Measurements from ENCODE around the gene ZKSCAN4. TPM values are rescaled to one million over a fixed set of nuclear protein-coding genes. Genes with fewer than 3 reads are reported as not detected.
A peak's percentile ranks its signal among the peaks of the same experiment; 100 is the strongest.

ZKSCAN4 gene
- total and polyA plus RNA-seq, 3 experiments from 2014 or later = 5.6 to 6.3 (median 5.8) TPM

DNA sequence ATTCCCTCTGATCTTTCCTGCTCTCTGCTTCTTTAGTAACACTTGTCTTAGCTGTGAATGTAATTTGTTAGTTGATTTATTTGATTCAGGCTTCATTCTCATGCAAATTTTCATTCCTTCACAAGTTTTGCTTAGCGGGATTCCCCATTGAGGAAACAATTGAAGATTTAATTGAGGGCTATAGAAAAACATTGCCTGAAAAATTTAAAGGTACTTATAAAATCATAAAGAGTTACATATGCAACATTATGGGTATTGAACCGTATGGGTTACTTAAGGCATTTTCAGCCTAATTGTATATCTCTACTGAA is 38.9 kb downstream of the ZKSCAN4 start:
- H3K27me3 ChIP-seq (ENCODE audit: insufficient read depth, low read length, poor library complexity, severe bottlenecking) = peaks cover 65% of the 10 kb centered on the region
- ChIA-PET POLR2A (no interaction called here), CTCF (no interaction called here)
- no peaks in the 10 kb centered on the region for H3K9me3 ChIP-seq (ENCODE audit: low read length)
- H3K27ac ChIP-seq (ENCODE audit: low read depth, low read length) = no peak overlapping the region
- DNase-seq = no peak
- H3K27ac Mint-ChIP-seq = no peak overlapping the region
- H3K4me3 Mint-ChIP-seq = peak overlapping the region in 1 of 7 donors; percentile 23
- no peak overlapping the region for H3K4me3 ChIP-seq (ENCODE audit: low read length)
- no peaks in the 10 kb centered on the region for H3K36me3 Mint-ChIP-seq
- peaks cover 17 to 25% (median 21%) of the 10 kb centered on the region in 3 donors for H3K4me1 Mint-ChIP-seq
- peaks cover 75 to 92% of the 10 kb centered on the region in 2 donors for H3K27me3 Mint-ChIP-seq
- no peaks in the 10 kb centered on the region for H3K36me3 ChIP-seq (ENCODE audit: insufficient read depth, low read length)
- H3K4me1 ChIP-seq (ENCODE audit: insufficient read depth, low read length) = peaks cover 12% of the 10 kb centered on the region
- H3K9me3 Mint-ChIP-seq = peaks cover 1 to 10% (median 4%) of the 10 kb centered on the region in 5 donors

DNA sequence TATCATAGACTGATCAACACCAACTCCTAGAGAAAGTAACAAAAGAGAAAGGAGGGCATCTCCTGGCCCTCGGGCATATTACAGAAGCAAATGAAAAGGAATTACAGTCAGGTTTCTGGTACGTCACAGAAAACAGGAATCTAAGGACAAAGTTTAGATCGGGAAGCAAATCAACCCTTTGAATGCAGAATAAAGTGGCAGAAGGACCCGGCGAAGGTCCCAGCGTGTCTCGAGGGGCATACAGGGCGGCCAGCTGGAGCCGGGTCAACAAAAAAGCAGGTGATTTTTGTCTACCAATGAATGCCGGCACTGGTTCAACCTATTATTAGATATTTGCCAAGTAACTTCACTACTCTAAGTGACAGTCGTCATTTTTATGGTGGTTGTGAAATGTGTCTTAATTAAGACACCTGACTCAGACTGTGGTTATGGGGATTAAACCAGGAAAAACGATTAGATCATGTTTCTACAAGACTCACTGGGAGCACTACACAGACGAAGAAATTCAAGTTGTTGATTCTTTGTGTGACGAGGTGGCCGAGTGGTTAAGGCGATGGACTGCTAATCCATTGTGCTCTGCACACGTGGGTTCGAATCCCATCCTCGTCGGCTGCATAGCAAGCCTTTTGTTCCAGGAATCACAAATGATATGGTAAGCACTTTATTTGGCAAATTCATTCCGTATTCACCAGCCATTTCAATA is 39.4 kb downstream of the ZKSCAN4 start:
- Mint-ChIP-seq H3K4me3 (peak overlapping the region in 5 of 7 donors; percentile 3 to 56 (median 7)), H3K27ac (peak overlapping the region in 1 of 8 donors; percentile 37), H3K36me3 (no peaks in the 10 kb centered on the region), H3K4me1 (peaks cover 22 to 30% (median 25%) of the 10 kb centered on the region in 3 donors), H3K9me3 (peaks cover 3 to 14% (median 6%) of the 10 kb centered on the region in 5 donors), H3K27me3 (peaks cover 77 to 92% of the 10 kb centered on the region in 2 donors)
- H3K27me3 ChIP-seq (ENCODE audit: insufficient read depth, low read length, poor library complexity, severe bottlenecking) = peaks cover 70% of the 10 kb centered on the region
- H3K4me1 ChIP-seq (ENCODE audit: insufficient read depth, low read length) = peaks cover 12% of the 10 kb centered on the region
- H3K27ac ChIP-seq (ENCODE audit: low read depth, low read length) = peak overlapping the region; percentile 51
- H3K36me3 ChIP-seq (ENCODE audit: insufficient read depth, low read length) = no peaks in the 10 kb centered on the region
- DNase-seq = no peak
- no peaks in the 10 kb centered on the region for H3K9me3 ChIP-seq (ENCODE audit: low read length)
- ChIA-PET CTCF (no interaction called here), POLR2A (no interaction called here)
- no peak overlapping the region for H3K4me3 ChIP-seq (ENCODE audit: low read length)

DNA sequence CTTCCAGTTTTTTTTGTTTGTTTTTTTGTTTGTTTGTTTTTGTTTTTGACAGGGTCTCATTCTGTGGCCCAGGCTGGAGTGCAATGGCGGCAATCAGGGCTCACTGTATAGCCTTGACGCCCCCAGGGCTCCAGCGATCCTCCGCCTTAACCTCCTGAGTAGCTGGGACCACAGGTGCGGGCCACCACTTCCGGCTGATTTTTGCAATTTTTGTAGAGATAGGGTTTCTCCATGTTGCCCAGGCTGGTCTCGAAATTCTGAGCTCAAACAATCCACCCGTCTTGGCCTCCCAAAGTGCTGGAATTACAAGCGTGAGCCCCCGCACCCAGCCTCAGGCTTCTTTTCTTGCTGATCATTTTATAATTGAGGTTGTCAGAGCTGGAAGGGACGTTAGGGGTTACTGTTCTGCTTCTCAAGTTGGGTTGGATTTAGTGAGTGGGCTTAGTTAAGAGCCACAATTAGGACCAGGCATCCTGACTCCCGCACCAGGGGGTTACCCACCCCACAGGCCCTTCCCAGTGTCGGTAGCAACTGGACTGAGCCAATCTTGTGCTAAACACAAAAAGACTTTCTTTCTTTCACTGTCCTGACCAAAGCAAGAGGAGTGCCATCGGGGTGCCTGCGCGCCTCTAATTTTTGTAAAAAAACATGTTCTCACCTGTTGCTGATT is 40.1 kb downstream of the ZKSCAN4 start:
- no peaks in the 10 kb centered on the region for H3K36me3 ChIP-seq (ENCODE audit: insufficient read depth, low read length)
- H3K9me3 ChIP-seq (ENCODE audit: low read length) = no peaks in the 10 kb centered on the region
- ChIA-PET POLR2A (no interaction called here), CTCF (no interaction called here)
- H3K9me3 Mint-ChIP-seq = peaks cover 5 to 19% (median 12%) of the 10 kb centered on the region in 5 donors
- no peak for DNase-seq
- H3K4me1 Mint-ChIP-seq = peaks cover 27 to 37% (median 32%) of the 10 kb centered on the region in 3 donors
- H3K27me3 Mint-ChIP-seq = peaks cover 82 to 92% of the 10 kb centered on the region in 2 donors
- no peaks in the 10 kb centered on the region for H3K36me3 Mint-ChIP-seq
- H3K4me3 Mint-ChIP-seq = peak overlapping the region in 5 of 7 donors; percentile 4 to 56 (median 7)
- peak overlapping the region; percentile 51 for H3K27ac ChIP-seq (ENCODE audit: low read depth, low read length)
- no peak overlapping the region for H3K4me3 ChIP-seq (ENCODE audit: low read length)
- peaks cover 76% of the 10 kb centered on the region for H3K27me3 ChIP-seq (ENCODE audit: insufficient read depth, low read length, poor library complexity, severe bottlenecking)
- H3K4me1 ChIP-seq (ENCODE audit: insufficient read depth, low read length) = peaks cover 17% of the 10 kb centered on the region
- H3K27ac Mint-ChIP-seq = peak overlapping the region in 1 of 8 donors; percentile 37

DNA sequence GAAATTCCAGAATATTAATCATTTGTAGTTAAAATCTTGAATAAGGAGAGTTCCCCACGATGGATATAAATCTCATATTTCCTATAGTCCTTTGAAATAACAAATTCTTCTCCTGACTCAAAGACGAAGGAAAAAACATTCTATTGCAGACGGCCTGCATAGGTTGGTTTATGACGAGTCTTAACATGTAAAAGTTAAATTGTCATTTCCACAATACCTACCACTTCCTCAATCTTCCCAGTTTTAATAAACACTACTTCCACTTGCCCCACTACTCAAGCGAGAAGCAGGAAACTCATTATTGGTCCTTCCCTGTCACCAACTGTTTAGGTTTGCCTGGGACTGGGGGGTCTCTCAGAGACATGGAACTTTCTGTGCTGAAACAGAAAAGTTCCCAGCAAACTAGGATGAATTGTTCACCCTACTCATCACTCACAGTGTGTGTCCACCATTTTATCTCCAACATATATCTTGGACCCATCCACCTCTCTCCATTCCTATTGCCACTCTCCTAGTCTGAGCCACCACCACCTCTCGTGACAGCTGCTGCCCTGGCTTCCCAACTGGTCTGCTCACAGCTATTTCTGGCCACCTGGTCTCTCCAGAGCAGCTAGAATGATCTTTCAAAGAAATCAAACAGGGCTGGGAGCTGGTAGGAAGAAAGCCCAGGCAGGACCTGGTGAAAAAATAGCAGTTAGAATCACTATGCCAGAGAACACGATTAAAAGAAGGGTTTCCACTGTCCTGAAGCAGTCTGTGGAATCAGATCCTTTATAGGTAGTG is 42.1 kb downstream of the ZKSCAN4 start:
- H3K4me1 ChIP-seq (ENCODE audit: insufficient read depth, low read length) = peaks cover 17% of the 10 kb centered on the region
- DNase-seq = no peak
- H3K36me3 Mint-ChIP-seq = peaks cover 0 to 2% (median 0%) of the 10 kb centered on the region in 3 donors
- no peak overlapping the region for H3K4me3 ChIP-seq (ENCODE audit: low read length)
- ChIA-PET POLR2A (no interaction called here), CTCF (no interaction called here)
- H3K9me3 ChIP-seq (ENCODE audit: low read length) = no peaks in the 10 kb centered on the region
- peaks cover 75% of the 10 kb centered on the region for H3K27me3 ChIP-seq (ENCODE audit: insufficient read depth, low read length, poor library complexity, severe bottlenecking)
- H3K27ac Mint-ChIP-seq = no peak overlapping the region
- H3K27me3 Mint-ChIP-seq = peaks cover 90 to 93% of the 10 kb centered on the region in 2 donors
- no peak overlapping the region for H3K4me3 Mint-ChIP-seq
- no peaks in the 10 kb centered on the region for H3K36me3 ChIP-seq (ENCODE audit: insufficient read depth, low read length)
- H3K4me1 Mint-ChIP-seq = peaks cover 27 to 37% (median 32%) of the 10 kb centered on the region in 3 donors
- H3K9me3 Mint-ChIP-seq = peaks cover 5 to 27% (median 19%) of the 10 kb centered on the region in 5 donors
- H3K27ac ChIP-seq (ENCODE audit: low read depth, low read length) = no peak overlapping the region

DNA sequence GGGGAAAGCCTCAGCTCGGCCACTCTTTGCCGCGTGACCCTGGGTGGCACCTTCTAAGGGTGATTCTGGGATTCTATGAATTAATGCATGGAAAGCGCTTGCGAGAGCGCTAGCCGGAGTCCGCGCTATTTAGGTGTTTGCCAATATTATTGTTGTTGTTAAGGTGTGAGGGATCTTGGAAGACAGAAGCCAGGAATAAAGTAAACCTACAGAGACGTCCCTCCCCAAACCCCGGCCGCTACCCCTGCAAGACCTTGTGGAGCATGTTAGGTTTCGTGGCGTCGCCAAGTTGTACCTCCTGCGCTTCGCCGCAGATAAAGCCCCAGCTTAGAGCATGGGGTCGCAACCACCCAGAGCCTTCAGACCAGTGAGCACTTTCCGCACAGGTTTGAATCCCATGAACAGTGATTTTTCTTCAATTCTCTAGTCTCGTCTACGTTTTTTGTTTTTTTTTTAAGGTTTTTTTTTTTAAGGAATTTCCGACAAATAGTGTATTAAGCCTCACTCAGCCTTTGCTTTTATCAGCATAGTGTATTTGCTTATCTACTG is 43.9 kb downstream of the ZKSCAN4 start:
- POLR2A ChIA-PET = no interaction called here
- no peak for DNase-seq
- H3K36me3 Mint-ChIP-seq = peaks cover 0 to 2% (median 0%) of the 10 kb centered on the region in 3 donors
- Histone ChIP-seq H3K27me3 (ENCODE audit: insufficient read depth, low read length, poor library complexity, severe bottlenecking) (peaks cover 68% of the 10 kb centered on the region), H3K4me1 (ENCODE audit: insufficient read depth, low read length) (peaks cover 17% of the 10 kb centered on the region), H3K36me3 (ENCODE audit: insufficient read depth, low read length) (no peaks in the 10 kb centered on the region), H3K9me3 (ENCODE audit: low read length) (no peaks in the 10 kb centered on the region), H3K4me3 (ENCODE audit: low read length) (no peak overlapping the region), H3K27ac (ENCODE audit: low read depth, low read length) (no peak overlapping the region)
- peaks cover 27 to 36% (median 32%) of the 10 kb centered on the region in 3 donors for H3K4me1 Mint-ChIP-seq
- CTCF ChIA-PET = no interaction called here
- H3K27me3 Mint-ChIP-seq = peaks cover 82 to 92% of the 10 kb centered on the region in 2 donors
- peak overlapping the region in 1 of 8 donors; percentile 7 for H3K27ac Mint-ChIP-seq
- H3K4me3 Mint-ChIP-seq = peak overlapping the region in 6 of 7 donors; percentile 31 to 92 (median 70)
- peaks cover 16 to 42% (median 30%) of the 10 kb centered on the region in 5 donors for H3K9me3 Mint-ChIP-seq

DNA sequence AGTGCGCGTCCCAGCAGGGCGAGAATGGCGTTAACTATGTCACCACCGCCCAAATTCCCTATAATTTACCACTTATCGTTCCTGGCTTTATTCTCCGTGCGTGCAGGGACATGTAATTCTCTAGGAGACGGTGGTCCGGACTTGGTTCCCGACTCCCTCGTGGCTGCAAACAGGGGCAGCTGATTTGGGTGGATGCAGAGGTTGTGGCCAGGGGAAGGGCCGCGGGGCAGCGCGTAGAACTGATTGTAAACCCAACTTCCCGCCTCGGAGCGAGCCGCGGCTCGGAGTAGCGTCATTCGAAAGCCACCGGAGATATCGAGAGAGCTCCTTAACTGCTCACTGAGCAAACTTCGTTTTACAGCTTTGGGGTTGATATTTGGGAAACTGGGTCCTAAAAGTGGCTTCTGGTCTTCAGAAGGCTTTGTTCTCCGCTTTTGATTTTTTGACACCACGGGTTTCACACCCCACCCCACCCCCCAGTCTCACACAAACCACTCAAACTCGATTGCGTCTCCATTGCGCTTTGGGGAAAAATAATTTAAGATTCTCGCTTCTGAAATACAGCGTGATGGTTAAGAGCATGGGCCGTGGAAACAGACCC is 44.5 kb downstream of the ZKSCAN4 start:
- peak overlapping the region in 1 of 8 donors; percentile 27 for H3K27ac Mint-ChIP-seq
- Histone ChIP-seq H3K4me3 (ENCODE audit: low read length) (no peak overlapping the region), H3K9me3 (ENCODE audit: low read length) (no peaks in the 10 kb centered on the region), H3K4me1 (ENCODE audit: insufficient read depth, low read length) (peaks cover 16% of the 10 kb centered on the region), H3K27ac (ENCODE audit: low read depth, low read length) (no peak overlapping the region), H3K27me3 (ENCODE audit: insufficient read depth, low read length, poor library complexity, severe bottlenecking) (peaks cover 62% of the 10 kb centered on the region), H3K36me3 (ENCODE audit: insufficient read depth, low read length) (no peaks in the 10 kb centered on the region)
- H3K9me3 Mint-ChIP-seq = peaks cover 19 to 43% (median 30%) of the 10 kb centered on the region in 5 donors
- H3K27me3 Mint-ChIP-seq = peaks cover 79 to 87% of the 10 kb centered on the region in 2 donors
- DNase-seq = no peak
- peak overlapping the region in 6 of 7 donors; percentile 62 to 92 (median 70) for H3K4me3 Mint-ChIP-seq
- peaks cover 0 to 2% (median 0%) of the 10 kb centered on the region in 3 donors for H3K36me3 Mint-ChIP-seq
- CTCF ChIA-PET = no interaction called here
- POLR2A ChIA-PET = no interaction called here
- peaks cover 24 to 31% (median 28%) of the 10 kb centered on the region in 3 donors for H3K4me1 Mint-ChIP-seq

DNA sequence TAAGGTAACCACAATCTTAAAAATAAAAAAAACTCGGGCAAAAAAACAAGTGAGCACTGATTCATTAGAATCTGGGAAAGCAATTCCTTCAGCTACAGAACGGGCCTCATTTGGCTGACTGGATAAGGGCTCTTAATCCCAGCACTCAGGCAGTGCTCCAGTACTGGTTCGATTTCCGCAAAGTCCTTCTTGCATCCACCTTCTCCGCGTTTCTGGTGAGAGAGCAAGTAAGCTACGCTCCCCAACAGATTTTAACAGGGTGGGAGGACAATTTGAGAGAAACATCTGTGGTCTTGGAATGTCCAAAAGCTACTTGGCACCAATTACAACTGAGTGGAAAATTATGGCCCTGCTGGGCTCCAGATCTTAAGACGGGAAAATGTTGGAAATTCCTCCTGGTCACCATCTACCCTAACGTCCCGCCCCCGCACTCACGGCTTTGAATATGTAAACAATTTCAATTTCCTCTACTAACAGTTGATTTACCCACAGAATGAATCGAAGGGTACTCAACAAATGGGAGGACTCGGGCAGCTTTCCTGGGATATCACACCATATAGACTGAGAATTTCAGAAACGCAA is 45.0 kb downstream of the ZKSCAN4 start:
- Mint-ChIP-seq H3K36me3 (peaks cover 0 to 2% (median 0%) of the 10 kb centered on the region in 3 donors), H3K4me1 (peaks cover 24 to 31% (median 28%) of the 10 kb centered on the region in 3 donors), H3K27ac (peak overlapping the region in 1 of 8 donors; percentile 27), H3K27me3 (peaks cover 73 to 84% of the 10 kb centered on the region in 2 donors), H3K4me3 (peak overlapping the region in 5 of 7 donors; percentile 62 to 92 (median 70)), H3K9me3 (peaks cover 19 to 45% (median 30%) of the 10 kb centered on the region in 5 donors)
- CTCF ChIA-PET = no interaction called here
- Histone ChIP-seq H3K27ac (ENCODE audit: low read depth, low read length) (no peak overlapping the region), H3K36me3 (ENCODE audit: insufficient read depth, low read length) (no peaks in the 10 kb centered on the region), H3K9me3 (ENCODE audit: low read length) (no peaks in the 10 kb centered on the region), H3K27me3 (ENCODE audit: insufficient read depth, low read length, poor library complexity, severe bottlenecking) (peaks cover 56% of the 10 kb centered on the region), H3K4me3 (ENCODE audit: low read length) (no peak overlapping the region), H3K4me1 (ENCODE audit: insufficient read depth, low read length) (peaks cover 10% of the 10 kb centered on the region)
- POLR2A ChIA-PET = no interaction called here
- no peak for DNase-seq
